Naive thymus-derived CD4-positive, alpha-beta T cell (primary cell): Measurements from ENCODE around the gene NRL. TPM values are rescaled to one million over a fixed set of nuclear protein-coding genes. Genes with fewer than 3 reads are reported as not detected.

Source experiments
- ATAC-seq: fragments of 150-1000 bp; cut with Tn5 transposase; 2 replicates; pipeline ENCODE4 v1.10.0; 2021; ENCODE audit warnings: mild to moderate bottlenecking, moderate library complexity
- CTCF ChIA-PET: fragments of 350-600 bp; sonication (Branson Sonifier 250); formaldehyde crosslinking; loops from one replicate; lab custom pipeline; 2021; ENCODE audit warnings: antibody characterized with exemption; lab: Charles Lee
- POLR2A ChIA-PET: fragments of 350-600 bp; sonication (Branson Sonifier 250); formaldehyde crosslinking; loops from one replicate; lab custom pipeline; 2021; ENCODE audit warnings: antibody characterized with exemption, inconsistent platforms; lab: Charles Lee
- DNase-seq, 9 donors: peaks; one replicate each; pipeline versions ENCODE4 v3.0.0 to v3.0.0-alpha.2; 2020 to 2022; ENCODE audit warnings: mixed read lengths in 1 of 9
- H3K27ac ChIP-seq: one replicate; pipeline ENCODE4 v1.7.0; 2013; ENCODE audit warnings: mild to moderate bottlenecking, low read depth, low read length, moderate library complexity
- H3K27me3 ChIP-seq, 2 donors: one replicate each; pipeline ENCODE4 v1.7.0; 2013; ENCODE audit warnings: low read length in 2 of 2, mild to moderate bottlenecking in 2 of 2, moderate library complexity in 2 of 2; ENCODE audit not compliant: control insufficient read depth in 2 of 2, insufficient read depth in 2 of 2
- H3K36me3 ChIP-seq, 3 experiments: 1 replicate in 2 of 3; 2 replicates in 1 of 3; pipeline ENCODE4 v1.7.0; 2013; ENCODE audit warnings: low read length in 3 of 3, mild to moderate bottlenecking in 3 of 3, moderate library complexity in 1 of 3; ENCODE audit not compliant: insufficient read depth in 3 of 3, control insufficient read depth in 2 of 3
- H3K4me1 ChIP-seq, 2 donors: one replicate each; pipeline ENCODE4 v1.7.0; 2013; ENCODE audit warnings: low read length in 2 of 2, mild to moderate bottlenecking in 2 of 2, moderate library complexity in 1 of 2; ENCODE audit not compliant: control insufficient read depth in 2 of 2, insufficient read depth in 2 of 2
- H3K4me3 ChIP-seq: 2 replicates; pipeline ENCODE4 v1.7.0; 2013; ENCODE audit warnings: mild to moderate bottlenecking, low read length
- H3K9me3 ChIP-seq, 3 experiments: 1 replicate in 2 of 3; 2 replicates in 1 of 3; pipeline ENCODE4 v1.7.0; 2013; ENCODE audit warnings: low read length in 3 of 3; ENCODE audit not compliant: control insufficient read depth in 2 of 3
- H3K27ac Mint-ChIP-seq, 9 donors: one replicate each; pipeline ENCODE4 v1.8.0; 2020 to 2022; ENCODE audit warnings: mixed read lengths in 9 of 9, mild to moderate bottlenecking in 8 of 9, moderate library complexity in 5 of 9, inconsistent platforms in 2 of 9
- H3K27me3 Mint-ChIP-seq, 5 donors: one replicate each; pipeline ENCODE4 v1.8.0; 2021 to 2022; ENCODE audit warnings: mixed read lengths in 5 of 5, mild to moderate bottlenecking in 1 of 5
- H3K36me3 Mint-ChIP-seq, 5 donors: one replicate each; pipeline ENCODE4 v1.8.0; 2020 to 2022; ENCODE audit warnings: mixed read lengths in 5 of 5, mild to moderate bottlenecking in 3 of 5, inconsistent platforms in 1 of 5
- H3K4me1 Mint-ChIP-seq, 7 donors: one replicate each; pipeline ENCODE4 v1.8.0; 2020 to 2022; ENCODE audit warnings: mixed read lengths in 7 of 7, mild to moderate bottlenecking in 3 of 7, inconsistent platforms in 1 of 7
- H3K4me3 Mint-ChIP-seq, 10 donors: one replicate each; pipeline ENCODE4 v1.8.0; 2020 to 2022; ENCODE audit warnings: mild to moderate bottlenecking in 10 of 10, mixed read lengths in 10 of 10, moderate library complexity in 6 of 10, inconsistent platforms in 2 of 10
- H3K9me3 Mint-ChIP-seq, 11 donors: one replicate each; pipeline ENCODE4 v1.8.0; 2020 to 2022; ENCODE audit warnings: mixed read lengths in 11 of 11, mild to moderate bottlenecking in 4 of 11, inconsistent platforms in 1 of 11, moderate library complexity in 1 of 11
- intact Hi-C, 2 donors: fragments of 100-400 bp; cut with micrococcal nuclease; formaldehyde crosslinking; loops; one replicate each; pipeline ENCODE4 v1.15.1; 2023
- polyA plus RNA-seq, 2 donors: library from polyadenylated mRNA; unstranded; fragments of 300-500 nt; fragmentation: Illumina TruSeq; gene quantifications; one replicate each; pipeline ENCODE4 v1.2.3, GENCODE V29; 2021
- total RNA-seq, 6 experiments: library from RNA in 5 of 6; stranded (reverse) in 5 of 6; gene quantifications; 1 replicate in 5 of 6; 2 replicates in 1 of 6; pipeline ENCODE4 v1.2.3 and lab custom pipeline; 2021 to 2026

Gene NRL
- total and polyA plus RNA-seq, 7 experiments from 2014 or later = 2.1 to 4.5 (median 3.7) TPM

GRCh38 chr14:24092505-24093206 is 22.1 kb downstream of the NRL start:
- Mint-ChIP-seq H3K36me3 (peaks cover 0 to 19% (median 0%) of the 10 kb centered on the region in 5 donors), H3K27ac (peak overlapping the region; percentile 78 to 97 (median 89)), H3K4me1 (peaks cover 28 to 47% (median 41%) of the 10 kb centered on the region in 7 donors), H3K4me3 (peak overlapping the region; percentile 86 to 100 (median 98)), H3K27me3 (no peaks in the 10 kb centered on the region), H3K9me3 (no peaks in the 10 kb centered on the region)
- Histone ChIP-seq H3K4me3 (no peak overlapping the region), H3K9me3 (no peaks in the 10 kb centered on the region), H3K36me3 (peaks cover 0 to 7% (median 0%) of the 10 kb centered on the region in 3 experiments), H3K27ac (no peak overlapping the region), H3K4me1 (peaks cover 6 to 16% of the 10 kb centered on the region in 2 donors), H3K27me3 (no peaks in the 10 kb centered on the region)
- ChIA-PET CTCF (interaction anchor here (0.7 to 9.4 kb wide), 6 partner anchors 12 to 402 kb away, joined by 3 to 165 read pairs (median 26); no protein-coding TSS in a partner anchor), POLR2A (interaction anchor here (1.2 to 9.1 kb wide), 5 partner anchors 11 to 35 kb away, joined by 3 to 85 read pairs (median 50); partner anchors contain the start of genes DCAF11 and NRL)
- intact Hi-C loops = loop anchor here in 1 of 2 donors (5.0 kb wide), 1 partner anchor 460 kb away; no protein-coding TSS in a partner anchor
- ATAC-seq (no peak), DNase-seq (no peak)

DNA sequence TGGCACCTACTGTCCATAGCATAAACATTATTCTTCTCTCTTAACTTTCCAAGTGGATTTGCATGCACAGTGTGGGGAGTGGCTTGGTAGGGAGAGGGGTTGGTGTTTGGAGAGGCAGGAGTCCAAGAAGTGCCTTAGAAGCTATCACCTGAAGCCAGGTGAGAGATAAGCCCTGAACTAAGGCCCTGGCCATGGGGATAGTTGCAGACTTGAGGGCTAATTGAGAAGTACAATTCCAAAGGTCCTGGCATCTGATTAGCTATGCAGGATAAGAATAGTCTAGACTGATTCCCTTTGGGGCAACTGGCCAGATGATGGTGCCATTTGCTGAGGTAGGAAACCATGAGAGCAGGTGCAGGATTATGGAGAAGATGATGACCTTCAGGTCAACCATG is 22.6 kb downstream of the NRL start:
- no peaks in the 10 kb centered on the region for H3K27me3 ChIP-seq
- Mint-ChIP-seq H3K36me3 (peaks cover 0 to 19% (median 0%) of the 10 kb centered on the region in 5 donors), H3K9me3 (no peaks in the 10 kb centered on the region), H3K27me3 (no peaks in the 10 kb centered on the region), H3K27ac (peak overlapping the region in 6 of 9 donors; percentile 78 to 97 (median 92)), H3K4me1 (peaks cover 28 to 47% (median 41%) of the 10 kb centered on the region in 7 donors), H3K4me3 (peak overlapping the region in 6 of 10 donors; percentile 3 to 99 (median 94))
- peaks cover 6 to 16% of the 10 kb centered on the region in 2 donors for H3K4me1 ChIP-seq
- H3K9me3 ChIP-seq = no peaks in the 10 kb centered on the region
- no peak overlapping the region for H3K4me3 ChIP-seq
- intact Hi-C loops = loop anchor here in 1 of 2 donors (5.0 kb wide), 1 partner anchor 460 kb away; no protein-coding TSS in a partner anchor
- H3K27ac ChIP-seq = no peak overlapping the region
- peaks cover 0 to 7% (median 0%) of the 10 kb centered on the region in 3 experiments for H3K36me3 ChIP-seq
- POLR2A ChIA-PET = interaction anchor here (1.2 to 9.1 kb wide), 5 partner anchors 11 to 35 kb away, joined by 3 to 85 read pairs (median 50); partner anchors contain the start of genes DCAF11 and NRL
- ATAC-seq = no peak
- CTCF ChIA-PET = interaction anchor here (0.7 to 9.4 kb wide), 5 partner anchors 12 to 401 kb away, joined by 3 to 165 read pairs (median 49); no protein-coding TSS in a partner anchor
- DNase-seq = no peak

- peaks cover 0 to 7% (median 0%) of the 10 kb centered on the region in 3 experiments for H3K36me3 ChIP-seq
- peaks cover 0 to 3% (median 0%) of the 10 kb centered on the region in 5 donors for H3K36me3 Mint-ChIP-seq
- POLR2A ChIA-PET = interaction anchor here (0.8 to 9.1 kb wide), 5 partner anchors 9 to 38 kb away, joined by 3 to 85 read pairs (median 50); partner anchors contain the start of genes CARMIL3, DCAF11 and NRL
- H3K27ac Mint-ChIP-seq = peak overlapping the region in 1 of 9 donors; percentile 48
- no peak overlapping the region for H3K4me3 ChIP-seq
- no peak overlapping the region for H3K27ac ChIP-seq
- ATAC-seq = no peak
- no peaks in the 10 kb centered on the region for H3K9me3 ChIP-seq
- intact Hi-C loops = loop anchor here (1.0 to 5.0 kb wide), 6 partner anchors 9 to 458 kb away; partner anchors contain the start of gene IRF9 (in 1 of the 2)
- peaks cover 0 to 6% of the 10 kb centered on the region in 2 donors for H3K4me1 ChIP-seq
- no peaks in the 10 kb centered on the region for H3K27me3 Mint-ChIP-seq
- H3K9me3 Mint-ChIP-seq = no peaks in the 10 kb centered on the region
- H3K4me1 Mint-ChIP-seq = peaks cover 14 to 30% (median 23%) of the 10 kb centered on the region in 7 donors
- no peak for DNase-seq
- no peaks in the 10 kb centered on the region for H3K27me3 ChIP-seq
- no peak overlapping the region for H3K4me3 Mint-ChIP-seq
- CTCF ChIA-PET = interaction anchor here (0.8 to 9.4 kb wide), 9 partner anchors 9 to 121 kb away, joined by 3 to 165 read pairs (median 6); no protein-coding TSS in a partner anchor
Observed at GRCh38 chr14:24089890-24090289, 24.9 kb downstream of the NRL start.

DNA sequence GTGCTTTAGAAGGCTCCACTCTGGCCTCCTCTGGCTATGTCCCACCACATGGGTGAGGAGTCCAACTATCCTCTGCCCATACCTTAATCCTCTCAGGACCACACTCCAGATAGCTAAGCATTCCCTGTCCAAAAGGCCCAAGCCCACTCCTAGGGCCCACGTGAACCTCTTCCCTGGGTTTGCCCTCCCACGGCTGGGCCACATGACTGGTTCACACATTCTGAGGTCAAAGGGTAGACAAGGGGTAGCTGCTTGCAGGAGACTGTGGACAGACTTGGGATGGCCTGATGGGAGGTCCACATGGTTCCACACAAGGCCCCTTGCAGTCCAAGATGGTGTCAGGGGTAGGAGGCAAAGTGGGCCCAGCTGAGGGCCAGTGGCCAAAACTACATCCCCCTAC is 26.7 kb downstream of the NRL start:
- Histone ChIP-seq H3K36me3 (no peaks in the 10 kb centered on the region), H3K4me1 (no peaks in the 10 kb centered on the region), H3K27ac (no peak overlapping the region), H3K9me3 (no peaks in the 10 kb centered on the region), H3K4me3 (no peak overlapping the region), H3K27me3 (no peaks in the 10 kb centered on the region)
- peaks cover 0 to 3% (median 0%) of the 10 kb centered on the region in 5 donors for H3K27me3 Mint-ChIP-seq
- H3K4me3 Mint-ChIP-seq = no peak overlapping the region
- ChIA-PET POLR2A (no interaction called here), CTCF (interaction anchor here (0.6 to 1.2 kb wide), 2 partner anchors 30 to 925 kb away, joined by 3 to 6 read pairs; no protein-coding TSS in a partner anchor)
- no peaks in the 10 kb centered on the region for H3K36me3 Mint-ChIP-seq
- no peak for ATAC-seq
- H3K9me3 Mint-ChIP-seq = no peaks in the 10 kb centered on the region
- intact Hi-C loops = no loop called here
- DNase-seq = no peak
- peaks cover 6 to 20% (median 15%) of the 10 kb centered on the region in 7 donors for H3K4me1 Mint-ChIP-seq
- no peak overlapping the region for H3K27ac Mint-ChIP-seq

GRCh38 chr14:24087004-24087403 is 27.7 kb downstream of the NRL start:
- ChIA-PET CTCF (interaction anchor here (0.6 to 1.3 kb wide), 3 partner anchors 22 to 30 kb away, joined by 3 to 4 read pairs (median 4); no protein-coding TSS in a partner anchor), POLR2A (interaction anchor here (1.8 kb wide), 1 partner anchor 29 kb away, joined by 6 read pairs; no protein-coding TSS in a partner anchor)
- Histone ChIP-seq H3K36me3 (no peaks in the 10 kb centered on the region), H3K27me3 (no peaks in the 10 kb centered on the region), H3K27ac (no peak overlapping the region), H3K4me3 (no peak overlapping the region), H3K4me1 (peaks cover 0 to under 1% of the 10 kb centered on the region in 2 donors), H3K9me3 (no peaks in the 10 kb centered on the region)
- Mint-ChIP-seq H3K27ac (peak overlapping the region in 1 of 9 donors; percentile 26), H3K9me3 (no peaks in the 10 kb centered on the region), H3K4me1 (peaks cover 11 to 19% (median 14%) of the 10 kb centered on the region in 7 donors), H3K27me3 (peaks cover 0 to 12% (median 0%) of the 10 kb centered on the region in 5 donors), H3K4me3 (no peak overlapping the region), H3K36me3 (no peaks in the 10 kb centered on the region)
- ATAC-seq (no peak), DNase-seq (no peak)
- intact Hi-C loops = no loop called here
